Fibroblast of the aortic adventitia (primary cell): Measurements from ENCODE around the gene BHLHE23. TPM values are rescaled to one million over a fixed set of nuclear protein-coding genes. Genes with fewer than 3 reads are reported as not detected.

Source experiments
- DNase-seq: peaks from one replicate; pipeline ENCODE4 v3.0.0-alpha.2; 2010; ENCODE audit warnings: low read depth
- H3K4me3 ChIP-seq: 2 replicates; pipeline ENCODE4 v1.5.1; 2011; ENCODE audit warnings: low read depth, mild to moderate bottlenecking, control low read depth, low read length, moderate library complexity
- CTCF ChIP-seq: IDR thresholded peaks from 2 replicates; pipeline ENCODE4 v1.5.1; 2011; ENCODE audit warnings: mild to moderate bottlenecking, low read length, control low read depth, inconsistent platforms; ENCODE audit not compliant: insufficient read depth
- total RNA-seq: library from RNA; depleted of rRNA; stranded (reverse); fragments of >200 nt; gene quantifications from 2 replicates; pipeline ENCODE4 v1.2.3, GENCODE V29; 2012; ENCODE audit warnings: low replicate concordance

BHLHE23 gene
- total RNA-seq, 1 donor: not detected

- H3K4me3 ChIP-seq: no peak overlapping the region
- no peak for DNase-seq
- TF ChIP-seq CTCF: no peak
These were observed 6.7 kb downstream of the BHLHE23 start for GRCh38 chr20:63000036-63000435.

GRCh38 chr20:62999580-62999979, 7.2 kb downstream of the BHLHE23 start:
- no peak for TF ChIP-seq CTCF
- no peak overlapping the region for H3K4me3 ChIP-seq

GRCh38 chr20:62998449-62998848, 8.3 kb downstream of the BHLHE23 start:
- no peak for TF ChIP-seq CTCF
- DNase-seq: no peak
- H3K4me3 ChIP-seq: no peak overlapping the region

More at GRCh38 chr20:62999580-62999979, 7.2 kb downstream of the BHLHE23 start:
- no peak for DNase-seq

GRCh38 chr20:62997417-62998035, 9.2 kb downstream of the BHLHE23 start:
- H3K4me3 ChIP-seq: no peak overlapping the region
- no peak for TF ChIP-seq CTCF
- DNase-seq: no peak

GRCh38 chr20:62996596-62996982, 10.2 kb downstream of the BHLHE23 start:
- TF ChIP-seq CTCF: no peak
- DNase-seq: no peak
- H3K4me3 ChIP-seq: no peak overlapping the region

GRCh38 chr20:62995898-62996595, 10.7 kb downstream of the BHLHE23 start:
- DNase-seq: no peak
- no peak overlapping the region for H3K4me3 ChIP-seq

More at GRCh38 chr20:62995898-62996595, 10.7 kb downstream of the BHLHE23 start:
- TF ChIP-seq CTCF: no peak
